HG03095 (cell line): ENCODE results near the gene RNF175.

Source experiments
- ATAC-seq: cut with Tn5 transposase; IDR thresholded peaks from one replicate; pipeline ENCODE4 v1.9.1; 2021; ENCODE audit warnings: moderate library complexity; ENCODE audit not compliant: unreplicated experiment

The RNF175 gene

GRCh38 chr4:153785910-153786721 lies 26.3 kb upstream of the RNF175 start:
- no peak for ATAC-seq

DNA sequence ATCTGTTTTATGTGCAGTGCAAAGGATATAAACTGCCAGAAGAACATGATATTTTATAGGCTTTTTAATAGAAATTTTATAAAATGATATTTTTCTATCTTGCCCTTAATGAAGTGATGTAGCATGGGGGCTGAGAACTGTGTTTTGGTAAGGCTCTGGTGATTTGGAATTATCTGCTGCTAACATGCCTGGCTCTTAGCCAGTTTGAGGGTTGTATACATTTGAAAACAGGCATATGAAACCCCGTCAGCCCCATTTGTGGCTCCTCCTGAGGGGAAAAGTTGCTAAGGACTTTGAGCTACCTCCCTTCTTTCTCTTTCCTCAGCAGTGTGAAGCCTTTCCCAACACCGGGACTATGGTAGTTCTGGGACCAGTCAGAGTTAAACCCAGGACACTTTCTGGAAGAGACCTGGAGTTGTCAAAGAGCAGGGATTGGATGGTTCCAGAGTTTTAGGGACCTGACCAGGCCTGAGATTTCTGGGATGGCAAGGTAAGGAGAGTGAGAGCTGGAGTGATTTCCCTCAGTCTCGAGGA lies 24.4 kb upstream of the RNF175 start:
- ATAC-seq: no peak

- ATAC-seq: no peak
Measured at GRCh38 chr4:153782581-153782980, 22.8 kb upstream of the RNF175 start.

GRCh38 chr4:153781717-153782416 lies 22.0 kb upstream of the RNF175 start:
- no peak for ATAC-seq

DNA sequence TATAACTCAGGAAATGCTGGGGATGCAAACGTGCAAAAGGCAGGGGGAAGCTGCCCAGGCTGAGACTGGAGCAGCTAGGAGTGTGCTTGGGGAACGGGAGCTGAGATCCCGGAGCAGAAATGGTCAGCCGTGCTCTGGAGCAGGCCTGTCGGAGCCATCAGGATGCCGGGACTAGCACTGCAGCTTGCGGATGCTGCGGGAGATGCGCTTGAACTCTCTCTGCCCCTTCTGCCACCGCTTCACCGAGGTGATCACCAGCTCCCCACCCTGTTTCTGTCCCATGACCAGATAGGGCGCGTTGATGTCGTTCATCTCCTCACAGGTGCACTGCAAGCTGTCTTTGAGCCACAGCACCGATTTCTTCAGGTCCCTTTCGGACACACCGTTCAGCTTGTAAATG lies 21.5 kb upstream of the RNF175 start:
- no peak for ATAC-seq

- ATAC-seq: no peak
Measured at GRCh38 chr4:153780876-153781275, 21.1 kb upstream of the RNF175 start.

GRCh38 chr4:153780221-153780620 lies 20.4 kb upstream of the RNF175 start:
- ATAC-seq: no peak

GRCh38 chr4:153778383-153778782 lies 18.6 kb upstream of the RNF175 start:
- no peak for ATAC-seq

GRCh38 chr4:153777421-153777820 lies 17.6 kb upstream of the RNF175 start:
- no peak for ATAC-seq

DNA sequence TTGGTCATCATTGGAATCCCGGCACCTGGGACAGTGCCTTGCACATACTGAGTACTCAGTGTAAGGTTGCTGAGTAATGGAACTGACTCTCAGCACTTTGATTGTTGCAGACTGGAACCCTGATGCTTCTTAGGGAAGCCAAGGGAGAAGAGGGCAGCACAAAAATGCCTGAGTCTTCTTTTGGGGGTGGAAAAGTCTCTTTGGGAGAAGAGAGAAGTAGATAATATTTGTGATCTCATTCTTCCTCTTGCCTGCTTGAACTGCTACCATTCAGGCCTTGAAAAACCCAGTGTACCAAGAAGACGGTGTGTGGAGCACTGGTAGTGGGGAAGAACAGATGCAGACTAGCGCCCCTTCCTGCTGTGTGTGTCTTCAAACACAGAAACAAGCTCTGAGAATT lies 16.8 kb upstream of the RNF175 start:
- no peak for ATAC-seq

DNA sequence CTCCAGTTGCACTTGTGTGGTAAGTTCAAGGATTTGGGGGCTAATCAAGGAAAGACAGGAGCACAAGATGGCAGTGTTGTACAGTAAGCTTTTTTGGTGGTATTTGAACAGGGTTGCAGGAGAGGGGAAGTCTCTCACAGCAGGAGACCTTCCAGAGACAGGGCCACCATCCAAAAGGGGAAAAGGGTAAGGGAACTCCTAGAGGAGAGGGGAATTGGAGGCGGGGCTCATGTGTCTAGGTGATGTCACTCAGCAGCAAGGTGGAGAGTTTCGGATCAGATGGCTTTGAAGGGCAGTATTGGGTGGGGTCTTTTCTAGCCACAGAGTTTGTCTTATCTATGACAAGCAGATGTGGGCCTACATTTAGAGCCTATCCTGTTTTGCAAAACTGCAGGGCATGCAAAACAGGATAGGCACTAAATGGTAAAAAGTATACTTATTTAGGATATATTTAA lies 13.4 kb upstream of the RNF175 start:
- no peak for ATAC-seq

GRCh38 chr4:153771046-153771445 lies 11.2 kb upstream of the RNF175 start:
- ATAC-seq: no peak

GRCh38 chr4:153766758-153767157 lies 6.9 kb upstream of the RNF175 start:
- no peak for ATAC-seq

GRCh38 chr4:153765894-153766293 lies 6.1 kb upstream of the RNF175 start:
- ATAC-seq: no peak

- ATAC-seq: no peak
Measured at GRCh38 chr4:153764601-153765368, 5.0 kb upstream of the RNF175 start.

- no peak for ATAC-seq
Measured at GRCh38 chr4:153763404-153763803, 3.6 kb upstream of the RNF175 start.

GRCh38 chr4:153758688-153759406 lies 977 bp downstream of the RNF175 start:
- no peak for ATAC-seq

DNA sequence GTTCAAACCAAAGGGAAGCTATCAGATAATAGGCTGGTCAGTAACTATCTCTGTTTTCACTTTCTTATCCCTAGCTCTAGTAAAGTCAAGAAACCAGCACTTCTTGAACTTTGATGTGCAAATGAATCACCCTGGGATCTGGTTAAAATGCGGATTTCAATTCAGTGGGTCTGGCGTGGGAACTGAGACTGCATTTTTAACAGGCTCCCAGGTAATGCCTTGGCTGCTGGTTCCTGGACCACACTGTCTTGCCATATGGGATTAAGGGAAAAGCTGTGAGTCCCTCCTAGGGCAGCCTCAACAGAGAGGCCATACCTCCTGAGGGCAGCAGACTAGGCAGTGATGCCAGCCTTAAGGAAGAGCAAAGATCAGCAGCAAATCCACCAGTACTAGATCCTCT lies 1.7 kb downstream of the RNF175 start:
- ATAC-seq: no peak

GRCh38 chr4:153757407-153757806 lies 2.4 kb downstream of the RNF175 start:
- ATAC-seq: no peak

GRCh38 chr4:153755186-153755585 lies 4.6 kb downstream of the RNF175 start:
- no peak for ATAC-seq
